ENCODE measurements around the gene METTL21C.

Gene METTL21C

GRCh38 chr13:102694937-102695336, at the start of gene METTL21C:
METTL21C (minus strand) TSS chr13:102695044; CDS start chr13:102694498, 546 bp downstream.
- DNase-seq (ENCODE audit: low spot score), result no peak

GRCh38 chr13:102742506-102742905, 47.7 kb upstream of the METTL21C start:
- DNase-seq (ENCODE audit: low spot score), result no peak

GRCh38 chr13:102742101-102742500, 47.3 kb upstream of the METTL21C start:
- no peak for DNase-seq (ENCODE audit: low spot score)

GRCh38 chr13:102729560-102730270, 34.9 kb upstream of the METTL21C start:
- no peak for DNase-seq (ENCODE audit: low spot score)

GRCh38 chr13:102726430-102726829, 31.6 kb upstream of the METTL21C start:
- DNase-seq (ENCODE audit: low spot score), result no peak

DNA sequence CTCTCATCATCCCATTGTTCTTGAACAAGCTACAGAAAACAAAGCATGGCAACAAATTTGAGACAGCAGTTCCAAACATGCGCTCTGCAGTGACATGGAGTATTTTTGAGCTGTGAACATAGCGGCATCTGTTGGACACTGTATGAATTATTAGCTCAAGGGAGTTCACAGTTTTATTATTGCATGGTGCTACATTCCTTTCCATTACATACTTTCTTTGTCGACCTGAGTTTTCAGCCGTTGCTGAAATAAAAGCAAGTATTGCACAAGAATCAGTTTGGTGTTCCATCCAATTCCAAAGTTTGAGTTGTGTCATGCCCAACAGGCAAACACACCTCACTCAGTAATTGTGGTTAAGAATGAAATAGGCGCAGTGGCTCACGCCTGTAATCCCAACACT, 30.1 kb upstream of the METTL21C start:
- DNase-seq (ENCODE audit: low spot score), result peak; percentile 11

DNA sequence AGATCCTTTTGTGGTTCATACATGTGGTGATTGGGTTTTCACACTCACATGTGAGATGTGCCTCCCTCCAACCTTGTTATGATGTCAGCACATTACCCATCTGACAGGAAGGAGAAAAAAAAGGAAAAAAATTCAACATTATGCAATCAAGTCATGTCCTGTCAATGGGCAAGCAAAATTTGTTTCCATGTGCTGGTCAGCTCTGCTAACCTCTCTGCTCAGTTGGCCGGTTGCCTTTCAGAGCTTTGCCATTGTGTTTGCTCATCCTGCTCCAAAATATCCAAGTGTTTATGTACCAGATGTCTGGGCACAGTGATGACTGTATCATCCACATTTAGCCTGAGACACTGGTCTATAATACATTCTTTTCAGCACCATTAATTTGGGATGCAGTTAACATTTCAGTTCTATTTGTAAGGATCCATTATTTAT, 27.0 kb upstream of the METTL21C start:
- no peak for DNase-seq (ENCODE audit: low spot score)

GRCh38 chr13:102718746-102719145, 23.9 kb upstream of the METTL21C start:
- DNase-seq (ENCODE audit: low spot score), result no peak

DNA sequence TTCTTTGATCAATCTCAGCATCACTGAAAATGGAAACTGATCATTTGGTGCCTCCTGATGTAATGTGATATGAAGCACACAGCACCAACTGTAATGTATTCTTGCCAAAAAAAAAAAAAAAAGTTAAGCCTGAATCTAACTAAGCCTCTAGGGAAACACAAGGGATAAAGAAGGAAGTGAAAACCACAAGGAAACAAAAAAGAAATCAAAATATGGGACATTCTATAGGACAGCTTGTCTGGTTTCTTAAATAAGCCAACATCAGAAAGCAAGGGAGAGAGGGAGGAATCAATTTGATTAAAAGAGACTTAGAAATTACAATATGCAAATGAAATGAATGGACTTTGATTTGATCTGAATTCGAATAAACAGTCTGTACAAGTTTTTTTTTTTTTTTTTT, 20.6 kb upstream of the METTL21C start:
- DNase-seq (ENCODE audit: low spot score), result no peak

- no peak for DNase-seq (ENCODE audit: low spot score)
Measured at GRCh38 chr13:102710261-102710679, 15.4 kb upstream of the METTL21C start.

DNA sequence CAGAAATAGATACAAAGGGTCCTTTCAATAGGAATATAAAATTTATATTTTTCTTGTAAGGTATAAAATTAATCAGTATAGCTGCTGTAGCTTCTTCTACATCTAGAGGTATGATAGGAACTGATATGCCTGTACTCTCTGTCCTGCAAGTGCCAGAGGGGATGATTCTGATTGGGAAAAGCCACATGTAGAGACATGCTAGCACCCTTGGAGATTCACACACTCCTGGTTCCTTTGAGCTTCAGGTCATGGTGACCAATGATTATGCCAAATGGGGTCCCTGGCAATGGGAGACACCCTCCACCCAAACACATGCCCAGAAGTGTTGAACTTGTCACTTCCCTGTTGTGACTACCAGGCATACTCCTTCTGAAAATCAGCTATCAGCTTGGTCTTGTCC, 14.7 kb upstream of the METTL21C start:
- DNase-seq (ENCODE audit: low spot score), result no peak

GRCh38 chr13:102708991-102709390, 14.1 kb upstream of the METTL21C start:
- DNase-seq (ENCODE audit: low spot score), result no peak

- DNase-seq (ENCODE audit: low spot score), result no peak
Measured at GRCh38 chr13:102708211-102708610, 13.4 kb upstream of the METTL21C start.

DNA sequence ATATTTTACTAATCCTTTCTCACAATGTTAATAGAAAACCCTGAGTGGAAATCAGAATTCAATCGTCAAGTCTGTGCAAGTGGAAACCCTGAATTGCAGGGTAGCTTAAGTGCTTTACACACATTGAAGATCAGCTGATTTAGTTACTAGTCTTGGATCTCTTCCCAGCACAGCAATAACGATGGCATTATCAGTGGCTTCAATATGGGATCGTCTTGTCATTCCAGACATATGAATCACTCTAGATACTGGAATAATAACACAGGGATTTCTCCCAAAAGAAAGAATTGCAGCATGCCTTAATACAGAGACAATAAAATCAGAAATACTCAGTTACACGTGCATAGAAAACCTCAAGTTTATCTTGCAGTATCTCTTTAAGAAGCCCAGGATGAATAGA, 12.6 kb upstream of the METTL21C start:
- no peak for DNase-seq (ENCODE audit: low spot score)

DNA sequence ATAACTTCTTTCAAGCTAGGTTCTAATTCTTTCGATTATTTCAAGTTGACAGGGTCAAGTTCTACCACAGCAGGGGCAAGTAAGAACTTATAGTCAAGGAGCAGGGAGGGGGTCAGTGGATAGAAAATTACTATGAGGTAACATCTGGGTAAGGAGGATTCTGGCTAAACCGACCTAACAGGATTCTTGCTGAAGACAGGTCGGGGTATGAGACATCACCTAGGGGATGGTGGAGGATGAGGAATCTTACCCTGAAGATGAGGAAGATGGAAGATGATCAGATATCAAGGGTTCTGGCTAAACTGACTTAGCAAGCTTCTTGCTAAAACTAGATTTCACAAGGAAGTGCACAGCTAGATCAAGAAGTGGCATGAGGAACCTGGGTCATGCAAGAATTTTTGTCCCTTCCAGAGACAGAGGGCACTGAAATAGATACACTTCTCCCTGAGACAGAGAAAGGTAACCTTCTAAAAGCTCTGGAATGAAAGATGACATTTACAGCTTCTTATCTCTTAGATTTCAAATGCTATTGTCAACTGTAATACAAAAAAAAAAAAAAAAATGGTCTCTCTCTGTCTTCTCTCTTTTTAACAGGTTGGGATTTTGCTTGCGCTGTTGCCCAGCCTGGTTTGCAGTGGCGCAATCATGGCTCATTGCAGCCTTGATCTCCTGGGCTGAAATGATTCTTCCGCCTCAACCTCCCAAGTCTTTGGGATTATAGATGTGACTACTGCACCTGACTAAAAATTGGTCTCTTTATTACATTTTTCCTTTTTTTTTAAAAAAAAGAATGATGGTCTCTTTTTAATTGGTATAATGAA, 9.6 kb upstream of the METTL21C start:
- DNase-seq (ENCODE audit: low spot score), result no peak

- DNase-seq (ENCODE audit: low spot score), result no peak
Measured at GRCh38 chr13:102703726-102704035, 8.8 kb upstream of the METTL21C start.

GRCh38 chr13:102702965-102703725, 8.3 kb upstream of the METTL21C start:
- DNase-seq (ENCODE audit: low spot score), result no peak

- no peak for DNase-seq (ENCODE audit: low spot score)
Measured at GRCh38 chr13:102701331-102701730, 6.5 kb upstream of the METTL21C start.

- DNase-seq (ENCODE audit: low spot score), result no peak
Measured at GRCh38 chr13:102700088-102701031, 5.5 kb upstream of the METTL21C start.

GRCh38 chr13:102699504-102699903, 4.7 kb upstream of the METTL21C start:
- no peak for DNase-seq (ENCODE audit: low spot score)

DNA sequence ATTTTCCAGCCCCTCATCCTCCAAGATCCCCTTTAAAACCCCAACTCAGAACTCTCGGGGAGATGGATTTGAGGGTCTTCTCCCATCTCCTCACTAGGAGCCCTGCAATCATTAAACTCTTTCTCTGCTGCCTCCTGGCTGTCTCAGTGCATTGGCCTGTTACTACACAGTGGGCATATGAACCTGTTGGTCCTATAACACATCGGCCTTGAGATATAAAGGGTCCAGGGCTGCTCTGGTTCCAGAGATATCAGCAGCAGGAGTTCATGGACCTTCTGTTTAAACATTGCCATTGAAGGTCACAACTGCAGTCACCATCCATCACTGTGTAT, 3.8 kb upstream of the METTL21C start:
- DNase-seq (ENCODE audit: low spot score), result no peak
